ENCODE results near the gene FAM168A.

Gene FAM168A

DNA sequence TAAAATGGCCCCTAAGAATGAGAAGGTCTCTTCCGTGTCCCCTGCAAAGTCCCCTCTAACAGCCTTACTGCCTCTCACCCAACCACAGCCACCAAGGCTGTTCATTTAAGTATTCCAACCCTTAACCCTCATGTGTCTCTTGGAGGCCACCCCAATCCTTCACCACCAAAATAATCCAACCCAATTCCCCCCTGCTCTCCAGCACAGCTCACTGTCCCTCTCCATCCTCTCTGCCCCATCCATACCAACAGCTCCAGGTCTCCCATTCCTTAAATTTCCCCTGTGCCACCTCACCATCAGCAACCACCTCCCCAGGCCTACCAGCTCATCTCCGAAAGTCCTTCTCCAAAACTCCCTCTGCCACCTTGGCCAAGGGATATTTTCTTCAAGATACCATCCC is 1.4 kb downstream of the FAM168A start:
- no peak for TF ChIP-seq CTCF (conservative IDR thresholded peaks at IDR 0.05; ENCODE audit: low read depth, low read length)
- no peak for DNase-seq (ENCODE audit: low read depth)
- peak overlapping the region; percentile 84 for H3K4me3 ChIP-seq (ENCODE audit: low read depth, low read length)

DNA sequence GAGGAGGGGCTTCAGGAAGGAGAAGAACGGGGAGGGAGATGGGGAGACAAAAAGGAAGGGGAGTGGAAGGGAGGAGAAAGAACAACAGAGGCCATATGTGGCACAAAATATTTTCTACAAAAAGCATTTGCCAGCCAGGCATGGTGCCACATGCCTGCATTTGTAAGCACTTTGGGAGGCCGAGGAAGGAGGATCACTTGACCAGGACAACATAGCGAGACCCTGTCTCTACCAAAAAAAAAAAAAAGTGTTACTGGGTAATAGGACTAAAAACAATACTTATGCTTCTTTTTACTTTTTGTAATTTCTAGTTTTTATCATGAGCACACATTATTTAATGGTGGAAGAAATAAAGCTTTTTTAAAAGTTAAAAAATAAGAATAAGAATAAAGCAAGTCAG is 5.3 kb downstream of the FAM168A start:
- DNase-seq (ENCODE audit: low read depth): no peak
- H3K4me3 ChIP-seq (ENCODE audit: low read depth, low read length): no peak overlapping the region
- TF ChIP-seq CTCF (conservative IDR thresholded peaks at IDR 0.05; ENCODE audit: low read depth, low read length): no peak

- no peak for DNase-seq (ENCODE audit: low read depth)
- no peak for TF ChIP-seq CTCF (conservative IDR thresholded peaks at IDR 0.05; ENCODE audit: low read depth, low read length)
- H3K4me3 ChIP-seq (ENCODE audit: low read depth, low read length): no peak overlapping the region
These were observed 6.2 kb downstream of the FAM168A start for GRCh38 chr11:73591743-73592142.

- no peak for DNase-seq (ENCODE audit: low read depth)
- H3K4me3 ChIP-seq (ENCODE audit: low read depth, low read length): no peak overlapping the region
- no peak for TF ChIP-seq CTCF (conservative IDR thresholded peaks at IDR 0.05; ENCODE audit: low read depth, low read length)
These were observed 6.9 kb downstream of the FAM168A start for GRCh38 chr11:73590991-73591390.

GRCh38 chr11:73586791-73587190 is 11.1 kb downstream of the FAM168A start:
- TF ChIP-seq CTCF (conservative IDR thresholded peaks at IDR 0.05; ENCODE audit: low read depth, low read length): no peak
- DNase-seq (ENCODE audit: low read depth): no peak
- no peak overlapping the region for H3K4me3 ChIP-seq (ENCODE audit: low read depth, low read length)

GRCh38 chr11:73585834-73586575 is 11.9 kb downstream of the FAM168A start:
- no peak for TF ChIP-seq CTCF (conservative IDR thresholded peaks at IDR 0.05; ENCODE audit: low read depth, low read length)
- peak; percentile 10 for DNase-seq (ENCODE audit: low read depth)
- no peak overlapping the region for H3K4me3 ChIP-seq (ENCODE audit: low read depth, low read length)

DNA sequence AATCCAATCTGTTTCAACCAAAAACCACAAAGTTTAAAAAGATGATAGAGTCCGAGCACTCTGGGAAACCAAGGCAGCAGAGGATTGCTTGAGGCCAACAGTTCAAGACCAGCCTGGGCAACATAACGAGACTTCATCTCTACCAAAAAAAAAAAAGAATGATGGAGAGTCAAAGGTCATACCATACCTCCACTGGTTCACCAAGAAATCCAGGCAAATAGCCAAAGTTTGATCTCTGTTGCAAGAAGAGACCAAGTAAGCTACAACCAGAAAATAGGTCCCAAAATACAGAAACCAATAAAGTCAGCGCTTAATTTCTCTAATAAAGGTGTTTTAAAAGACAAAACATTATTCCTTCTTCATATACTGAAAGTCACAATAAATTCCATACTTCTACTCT is 13.1 kb downstream of the FAM168A start:
- TF ChIP-seq CTCF (conservative IDR thresholded peaks at IDR 0.05; ENCODE audit: low read depth, low read length): no peak
- no peak overlapping the region for H3K4me3 ChIP-seq (ENCODE audit: low read depth, low read length)

More for the DNA sequence above, 13.1 kb downstream of the FAM168A start:
- DNase-seq (ENCODE audit: low read depth): no peak
